Erythroblast (primary cell): ENCODE data around the gene PGGT1B.

Experiments used
- GATA1 ChIP-seq: IDR thresholded peaks from 2 replicates; pipeline ENCODE4 v1.6.1; 2011; ENCODE audit warnings: low read depth, mild to moderate bottlenecking, control low read depth, low read length, moderate library complexity
- POLR2A ChIP-seq: IDR thresholded peaks from 2 replicates; pipeline ENCODE4 v1.6.1; 2011; ENCODE audit warnings: mild to moderate bottlenecking, low read length

GRCh38 chr5:115282131-115282530, 19.5 kb upstream of the PGGT1B start:
- TF ChIP-seq POLR2A (no peak), GATA1 (no peak)
